ENCODE results near the gene DNAJC22. TPM values are rescaled to one million over a fixed set of nuclear protein-coding genes. Genes with fewer than 3 reads are reported as not detected.

The DNAJC22 gene
- total and polyA plus RNA-seq, 2 of the 13 experiments (the other 11 are each of a cell fraction or from before 2014, with no cell fraction given), result 25.2 to 31.7 TPM

GRCh38 chr12:49366652-49367380 lies 20.1 kb downstream of the DNAJC22 start (continued):
- TF ChIP-seq ISX (CRISPR knock-in tag; conservative IDR thresholded peaks at IDR 0.05) (no peak), DNMT1 (CRISPR knock-in tag; IDR thresholded peaks at IDR 0.05) (no peak), ZNF235 (CRISPR knock-in tag; IDR thresholded peaks at IDR 0.05; ENCODE audit: borderline replicate concordance) (no peak), ZNF12 (CRISPR knock-in tag; IDR thresholded peaks at IDR 0.05) (no peak), KMT2B (CRISPR knock-in tag; IDR thresholded peaks at IDR 0.05) (peak; percentile 77; the same call in 1 of the 2 replicates), GFI1 (CRISPR knock-in tag; IDR thresholded peaks at IDR 0.05; ENCODE audit: borderline replicate concordance) (no peak), CREB3 (CRISPR knock-in tag; IDR thresholded peaks at IDR 0.05) (0 out of 2 replicates have a peak, but pooled peaks have one; percentile 37), TEAD3 (CRISPR knock-in tag; optimal IDR thresholded peaks at IDR 0.05; ENCODE audit: borderline replicate concordance) (no peak), HIVEP1 (CRISPR knock-in tag; IDR thresholded peaks at IDR 0.05) (no peak; the same call in 1 of the 2 replicates), CTCF (CRISPR knock-in tag; IDR thresholded peaks at IDR 0.05) (no peak), GMEB2 (CRISPR knock-in tag; IDR thresholded peaks at IDR 0.05; ENCODE audit: low read depth) (no peak), AKNA (CRISPR knock-in tag; IDR thresholded peaks at IDR 0.05; ENCODE audit: borderline replicate concordance) (no peak), KAT7 (CRISPR knock-in tag; IDR thresholded peaks at IDR 0.05; ENCODE audit: borderline replicate concordance) (peak; percentile 63; the same call in 1 of the 2 replicates), CSRNP2 (CRISPR knock-in tag; conservative IDR thresholded peaks at IDR 0.05; ENCODE audit: low read depth) (no peak), IRF1 (CRISPR knock-in tag; IDR thresholded peaks at IDR 0.05; ENCODE audit: low read depth) (no peak), MTA1 (CRISPR knock-in tag; IDR thresholded peaks at IDR 0.05; ENCODE audit: borderline replicate concordance) (no peak)
